HAP-1 (cell line): Measurements from ENCODE around the gene CHCHD6.

Source experiments
- DNase-seq, 2 experiments: peaks; one replicate each; pipeline ENCODE4 v3.0.0-alpha.2; 2016 to 2020; ENCODE audit warnings: low spot score in 2 of 2
- H3K27me3 ChIP-seq: fragments of 250-450 bp; sonication (Bioruptor Pico); 2 replicates; pipeline ENCODE4 v1.5.1; 2020; ENCODE audit warnings: low read depth, mild to moderate bottlenecking, moderate library complexity
- H3K36me3 ChIP-seq: fragments of 250-450 bp; sonication (Bioruptor Pico); replicated peaks from 2 replicates; pipeline ENCODE4 v1.5.1; 2020; ENCODE audit warnings: mild to moderate bottlenecking
- H3K4me1 ChIP-seq: fragments of 250-450 bp; sonication (Bioruptor Pico); 2 replicates; pipeline ENCODE4 v1.5.1; 2020; ENCODE audit warnings: mild to moderate bottlenecking
- H3K4me3 ChIP-seq: fragments of 250-450 bp; sonication (Bioruptor Pico); 2 replicates; pipeline ENCODE4 v1.5.1; 2020; ENCODE audit warnings: mild to moderate bottlenecking, moderate library complexity
- H3K9me3 ChIP-seq: fragments of 250-450 bp; sonication (Bioruptor Pico); 2 replicates; pipeline ENCODE4 v1.5.1; 2020; ENCODE audit warnings: mild to moderate bottlenecking, moderate library complexity
- in situ Hi-C: fragments of 300-500 bp; cut with MboI; formaldehyde crosslinking; loops from 3 replicates; pipeline ENCODE4 v1.14.3; 2020; ENCODE audit warnings: low sequenced_read_pairs, inconsistent platforms, mixed read lengths

The CHCHD6 gene

DNA sequence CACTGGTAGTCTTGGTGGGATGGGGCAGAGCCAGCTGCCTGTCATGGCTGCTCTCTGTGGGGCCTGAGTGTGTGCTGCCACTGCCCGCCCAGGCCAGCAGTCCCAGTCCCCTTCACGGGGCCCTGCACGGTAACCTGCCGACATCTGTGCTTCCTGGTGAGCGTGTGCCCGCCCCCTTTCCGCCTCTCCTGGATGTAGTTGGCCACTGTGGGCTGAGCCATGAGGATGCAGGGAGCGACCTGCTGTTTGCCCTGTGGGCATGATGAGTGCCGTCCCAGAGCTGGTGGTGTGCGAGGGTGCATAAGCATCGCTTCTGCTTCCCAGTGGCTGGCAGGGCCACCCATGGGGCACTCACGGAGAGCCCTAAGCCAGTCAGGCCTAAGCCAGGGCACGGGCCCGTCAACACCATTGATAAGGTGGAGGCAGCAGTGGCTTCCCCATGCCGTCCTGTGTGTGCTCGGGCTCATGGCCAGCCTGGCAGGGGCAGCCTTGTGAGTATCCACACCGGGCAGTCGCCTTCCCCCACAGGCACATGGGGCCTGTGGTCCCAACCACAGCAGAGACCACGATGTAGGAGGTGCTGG, 293.5 kb downstream of the CHCHD6 start:
- in situ Hi-C loops = no loop called here
- no peak for DNase-seq
- H3K4me3 ChIP-seq = no peak overlapping the region
- H3K27me3 ChIP-seq = no peaks in the 10 kb centered on the region
- H3K9me3 ChIP-seq = no peaks in the 10 kb centered on the region
- H3K36me3 ChIP-seq = no peaks in the 10 kb centered on the region
- H3K4me1 ChIP-seq = no peaks in the 10 kb centered on the region

DNA sequence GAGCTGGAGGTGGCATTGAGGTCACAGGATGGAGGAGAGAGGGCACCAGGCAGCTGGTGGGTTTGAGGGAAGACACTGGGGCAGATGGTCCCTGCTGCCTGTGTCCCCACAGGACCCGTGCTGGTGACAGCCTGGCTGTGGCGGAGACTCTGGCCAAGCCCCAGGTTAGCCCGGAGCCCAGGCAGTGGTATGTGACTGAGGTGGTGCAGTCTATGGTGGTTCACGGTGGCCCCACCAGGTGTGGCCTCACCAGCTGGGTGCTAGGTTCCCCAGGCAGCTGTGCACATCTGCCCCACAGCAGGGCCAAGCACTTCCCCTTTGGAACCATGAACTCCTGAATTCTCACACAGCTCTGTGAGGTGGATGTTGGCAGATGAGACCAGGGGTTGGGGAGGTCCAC, 294.3 kb downstream of the CHCHD6 start:
- DNase-seq = no peak
- Histone ChIP-seq H3K27me3 (no peaks in the 10 kb centered on the region), H3K4me1 (no peaks in the 10 kb centered on the region), H3K36me3 (0 out of 2 replicates have a peak, but pooled peaks cover under 1% of the 10 kb centered on the region), H3K4me3 (no peak overlapping the region), H3K9me3 (no peaks in the 10 kb centered on the region)
- in situ Hi-C loops = no loop called here

DNA sequence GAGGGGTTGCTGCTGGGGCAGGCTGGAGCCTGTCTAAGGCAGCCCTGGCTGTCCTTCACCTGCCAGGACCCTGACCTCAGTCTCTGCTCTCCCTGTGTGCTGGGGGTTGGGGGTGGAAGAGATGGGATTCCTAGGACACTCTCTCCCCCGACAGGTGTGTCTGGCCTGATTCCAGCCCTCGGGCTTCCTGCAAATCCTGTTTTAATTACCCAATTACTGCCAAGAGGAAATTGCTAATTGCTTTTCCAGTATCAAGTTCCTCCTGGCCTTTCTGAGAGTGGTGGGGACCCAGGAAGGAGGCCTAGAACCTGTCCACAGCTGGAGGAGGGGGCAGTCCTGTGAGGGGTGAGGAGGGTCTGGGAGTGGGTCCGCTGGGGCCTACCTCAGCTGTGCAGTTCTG, 294.7 kb downstream of the CHCHD6 start:
- Histone ChIP-seq H3K4me3 (no peak overlapping the region), H3K27me3 (no peaks in the 10 kb centered on the region), H3K9me3 (no peaks in the 10 kb centered on the region), H3K36me3 (0 out of 2 replicates have a peak, but pooled peaks cover 2% of the 10 kb centered on the region), H3K4me1 (no peaks in the 10 kb centered on the region)
- DNase-seq = no peak
- in situ Hi-C loops = no loop called here

DNA sequence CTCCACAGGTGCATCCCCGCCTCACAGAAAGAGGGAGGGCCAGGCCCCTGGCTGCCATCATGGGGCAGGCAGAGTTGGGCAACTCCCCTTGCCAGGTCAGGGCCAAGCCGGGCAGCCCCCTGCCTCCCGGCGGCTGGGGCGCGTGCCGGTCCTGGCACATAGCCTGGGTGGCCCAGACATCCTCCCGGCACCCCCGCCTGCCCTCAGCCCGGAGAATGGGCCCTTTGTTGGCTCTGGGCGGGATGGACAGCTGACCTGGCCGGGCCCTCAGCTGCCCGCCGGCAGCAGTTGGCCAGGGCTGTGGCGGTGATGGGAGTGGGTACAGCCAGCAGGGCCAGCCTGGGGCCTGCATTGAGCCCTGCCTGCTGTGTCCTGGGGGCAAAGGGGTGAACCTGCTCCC, 295.3 kb downstream of the CHCHD6 start:
- Histone ChIP-seq H3K36me3 (0 out of 2 replicates have a peak, but pooled peaks cover 2% of the 10 kb centered on the region), H3K4me3 (no peak overlapping the region), H3K4me1 (no peaks in the 10 kb centered on the region), H3K9me3 (no peaks in the 10 kb centered on the region), H3K27me3 (no peaks in the 10 kb centered on the region)
- no peak for DNase-seq
- in situ Hi-C loops = no loop called here

DNA sequence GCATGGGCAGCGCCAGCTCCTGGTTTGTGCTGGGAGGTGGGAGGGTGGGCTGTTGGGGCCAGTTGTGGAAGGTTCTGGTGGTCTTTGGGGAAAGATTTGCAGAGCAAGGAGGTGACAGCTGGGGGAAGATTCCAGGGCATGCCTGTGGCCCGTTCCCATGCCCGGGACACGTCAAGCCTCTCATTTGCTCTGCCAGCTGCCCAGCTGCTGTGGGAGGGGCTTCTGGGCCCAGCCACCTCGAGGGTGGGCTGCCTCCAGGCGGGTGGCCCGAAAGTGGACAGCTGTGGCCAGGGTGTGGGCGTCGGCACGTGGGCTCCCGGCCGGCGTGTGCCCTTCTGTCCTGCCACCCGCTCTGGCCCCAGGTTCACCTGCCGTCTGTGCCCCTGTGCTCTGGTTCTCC, 296.1 kb downstream of the CHCHD6 start:
- no peak for DNase-seq
- in situ Hi-C loops = no loop called here
- Histone ChIP-seq H3K9me3 (no peaks in the 10 kb centered on the region), H3K27me3 (no peaks in the 10 kb centered on the region), H3K4me1 (no peaks in the 10 kb centered on the region), H3K4me3 (no peak overlapping the region), H3K36me3 (0 out of 2 replicates have a peak, but pooled peaks cover 2% of the 10 kb centered on the region)

DNA sequence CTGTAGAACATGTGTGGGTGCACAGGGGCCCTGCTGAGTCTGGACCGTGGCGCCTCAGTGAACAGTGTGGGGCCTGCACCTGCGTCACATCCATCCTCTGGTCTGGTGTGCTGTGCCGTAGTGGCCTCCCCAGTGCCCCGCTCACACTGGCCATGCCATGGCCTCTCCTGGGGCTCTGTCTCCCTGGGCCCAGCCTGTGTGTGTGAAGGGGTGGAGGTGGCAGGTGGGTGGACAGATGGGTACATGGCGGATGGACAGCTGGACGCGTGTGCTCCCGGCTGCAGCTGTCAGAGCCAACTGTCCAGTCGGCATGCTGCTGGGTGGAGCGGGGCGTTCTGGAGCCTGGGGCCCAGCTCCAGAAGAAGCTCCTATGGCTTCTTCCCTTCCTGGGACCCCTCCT, 296.7 kb downstream of the CHCHD6 start:
- H3K27me3 ChIP-seq = no peaks in the 10 kb centered on the region
- no peaks in the 10 kb centered on the region for H3K9me3 ChIP-seq
- DNase-seq = no peak
- in situ Hi-C loops = no loop called here
- no peak overlapping the region for H3K4me3 ChIP-seq
- H3K36me3 ChIP-seq = 0 out of 2 replicates have a peak, but pooled peaks cover 2% of the 10 kb centered on the region
- no peaks in the 10 kb centered on the region for H3K4me1 ChIP-seq

DNA sequence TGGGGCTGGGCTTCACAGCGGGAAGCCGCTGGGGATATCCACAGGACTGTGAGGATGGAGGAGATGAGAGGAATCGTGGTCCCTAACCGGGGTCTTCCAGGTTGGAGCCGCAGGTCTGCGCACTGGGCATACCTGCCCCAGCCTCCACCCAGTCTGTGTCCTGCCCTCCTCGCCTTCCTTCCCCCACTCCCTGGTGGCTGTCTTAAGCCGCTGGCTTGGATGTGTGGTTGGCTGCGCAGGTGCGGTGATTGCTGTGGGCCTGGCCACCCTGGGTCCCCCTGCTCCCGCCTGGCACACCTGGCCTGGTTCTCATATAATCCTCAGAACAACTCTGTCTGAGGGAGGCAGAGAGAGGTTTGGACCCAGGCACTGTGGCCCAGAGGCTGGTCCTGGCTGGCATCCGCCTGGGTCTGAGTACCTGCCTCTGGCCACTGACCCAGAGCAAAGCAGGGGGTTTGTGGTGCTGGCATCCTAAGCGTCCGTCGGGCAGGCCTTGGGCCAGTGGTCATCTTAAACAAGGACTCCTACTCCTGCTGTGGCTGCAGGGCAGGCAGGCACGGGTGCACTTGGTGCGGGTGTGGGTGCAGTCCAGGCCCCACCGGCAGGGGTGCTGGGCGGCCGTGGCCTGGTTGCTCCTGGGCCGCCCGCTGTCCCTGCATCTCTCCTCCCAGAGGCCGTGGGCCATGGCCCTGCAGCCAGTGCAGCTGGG, 297.6 kb downstream of the CHCHD6 start:
- no peak overlapping the region for H3K4me3 ChIP-seq
- no peak for DNase-seq
- no peaks in the 10 kb centered on the region for H3K27me3 ChIP-seq
- H3K4me1 ChIP-seq = no peaks in the 10 kb centered on the region
- H3K36me3 ChIP-seq = peaks cover 2% of the 10 kb centered on the region; the same call in 1 of the 2 replicates
- H3K9me3 ChIP-seq = no peaks in the 10 kb centered on the region
- in situ Hi-C loops = no loop called here

DNA sequence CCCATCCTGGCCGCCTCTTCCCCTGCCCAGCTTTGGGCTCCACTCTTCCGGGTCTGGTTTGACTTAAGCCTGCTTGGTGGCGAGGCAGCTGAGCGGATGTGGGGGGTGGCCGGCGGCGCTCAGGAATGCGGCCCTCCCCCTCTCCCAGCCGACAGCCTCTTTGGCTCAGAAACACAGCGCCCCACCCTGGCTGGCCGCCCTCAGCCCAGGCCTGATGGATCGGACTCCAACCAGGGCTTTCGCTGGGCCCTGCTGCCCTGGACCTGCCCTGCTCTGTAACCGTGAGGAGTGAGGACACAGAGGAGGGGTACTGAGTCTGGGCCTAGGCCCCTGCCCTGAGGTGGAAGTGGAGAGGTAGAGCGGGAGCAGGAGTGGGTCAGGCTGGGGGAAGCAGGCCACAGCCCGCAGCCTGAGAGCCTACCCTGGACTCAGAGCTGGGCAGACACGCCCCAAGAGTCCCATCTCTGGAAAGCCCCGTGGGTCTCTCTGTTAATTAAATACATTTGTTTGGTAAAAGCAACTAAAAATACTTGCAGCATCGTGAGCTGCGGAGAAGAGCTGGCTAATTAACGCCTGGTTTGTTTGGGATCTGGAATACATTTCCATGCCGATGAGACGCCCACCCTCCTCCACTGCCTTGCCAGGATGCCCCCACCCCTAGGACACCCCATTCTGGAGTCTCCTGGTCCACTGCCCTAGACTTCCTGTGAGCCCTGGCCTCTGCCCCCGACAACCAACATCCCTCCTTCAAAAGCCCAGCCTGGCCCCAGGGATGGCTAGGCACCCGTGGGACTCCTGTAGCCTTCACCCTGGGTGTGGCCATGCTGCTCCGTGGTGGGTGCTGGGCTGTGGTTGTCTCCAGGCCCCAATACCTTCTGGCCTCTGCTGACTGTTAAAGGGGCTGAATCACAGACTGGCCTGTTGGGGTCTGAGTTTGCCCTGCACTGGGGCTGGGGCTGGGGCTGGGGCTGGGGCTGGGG, 298.4 kb downstream of the CHCHD6 start:
- DNase-seq = peak in 1 of 2 experiments; percentile 58
- Histone ChIP-seq H3K27me3 (no peaks in the 10 kb centered on the region), H3K4me1 (no peaks in the 10 kb centered on the region), H3K36me3 (peaks cover 3% of the 10 kb centered on the region), H3K9me3 (no peaks in the 10 kb centered on the region), H3K4me3 (no peak overlapping the region)
- in situ Hi-C loops = no loop called here

DNA sequence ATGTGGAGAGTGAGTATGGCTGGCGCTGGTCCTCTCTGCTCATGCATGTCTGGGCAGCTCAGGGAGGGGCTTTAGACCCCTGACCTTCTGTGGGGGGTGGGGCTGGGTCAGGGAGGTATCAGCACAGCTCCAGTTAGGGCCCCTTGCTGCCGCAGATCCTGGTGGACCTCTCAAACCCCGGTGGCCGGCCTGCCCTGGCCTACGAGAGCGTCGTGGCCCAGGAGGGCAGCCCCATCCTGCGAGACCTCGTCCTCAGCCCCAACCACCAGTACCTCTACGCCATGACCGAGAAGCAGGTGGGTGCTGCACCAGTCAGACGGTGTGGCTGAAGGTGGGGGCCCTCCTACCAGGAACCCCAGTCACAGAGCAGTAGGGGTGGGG, 299.1 kb downstream of the CHCHD6 start:
- no peaks in the 10 kb centered on the region for H3K9me3 ChIP-seq
- DNase-seq = no peak
- H3K4me1 ChIP-seq = no peaks in the 10 kb centered on the region
- no peaks in the 10 kb centered on the region for H3K27me3 ChIP-seq
- in situ Hi-C loops = no loop called here
- H3K4me3 ChIP-seq = no peak overlapping the region
- H3K36me3 ChIP-seq = peaks cover 5% of the 10 kb centered on the region

DNA sequence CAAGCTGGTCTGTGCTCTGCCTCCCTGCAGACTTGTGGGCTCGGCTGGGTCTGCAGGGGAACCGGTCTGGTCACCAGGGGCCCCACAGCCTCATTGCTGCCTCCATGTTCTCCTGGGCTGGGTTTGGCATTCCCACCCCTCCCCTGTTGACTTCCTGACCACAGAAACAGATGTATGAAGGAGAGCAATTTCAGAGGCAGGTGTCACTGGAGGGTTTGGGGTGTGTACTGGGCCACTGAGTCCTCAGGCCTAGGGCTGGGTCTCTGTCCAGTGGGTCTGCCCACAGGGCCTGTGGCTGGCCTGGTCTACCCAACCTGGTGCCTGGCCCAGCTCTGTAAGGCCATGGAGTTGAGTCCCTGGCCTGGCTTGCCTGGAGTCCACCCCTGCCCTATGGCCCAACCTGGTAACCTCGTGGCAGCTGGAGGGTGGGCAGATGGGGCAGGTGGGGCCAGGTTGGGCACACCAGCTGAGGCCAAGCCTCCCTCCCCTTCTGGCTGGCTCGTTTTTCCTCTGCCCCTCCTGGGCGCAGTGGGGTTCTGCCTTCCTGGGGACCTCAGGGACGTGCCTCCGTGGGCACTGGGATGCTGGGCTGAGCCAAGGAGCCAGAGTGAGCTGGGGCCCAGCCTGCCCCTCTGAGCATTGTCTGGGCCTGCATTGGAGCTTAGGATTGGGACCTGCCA, 299.7 kb downstream of the CHCHD6 start:
- Histone ChIP-seq H3K9me3 (no peaks in the 10 kb centered on the region), H3K27me3 (no peaks in the 10 kb centered on the region), H3K4me3 (no peak overlapping the region), H3K4me1 (no peaks in the 10 kb centered on the region), H3K36me3 (peaks cover 5% of the 10 kb centered on the region)
- in situ Hi-C loops = no loop called here
- DNase-seq = no peak

DNA sequence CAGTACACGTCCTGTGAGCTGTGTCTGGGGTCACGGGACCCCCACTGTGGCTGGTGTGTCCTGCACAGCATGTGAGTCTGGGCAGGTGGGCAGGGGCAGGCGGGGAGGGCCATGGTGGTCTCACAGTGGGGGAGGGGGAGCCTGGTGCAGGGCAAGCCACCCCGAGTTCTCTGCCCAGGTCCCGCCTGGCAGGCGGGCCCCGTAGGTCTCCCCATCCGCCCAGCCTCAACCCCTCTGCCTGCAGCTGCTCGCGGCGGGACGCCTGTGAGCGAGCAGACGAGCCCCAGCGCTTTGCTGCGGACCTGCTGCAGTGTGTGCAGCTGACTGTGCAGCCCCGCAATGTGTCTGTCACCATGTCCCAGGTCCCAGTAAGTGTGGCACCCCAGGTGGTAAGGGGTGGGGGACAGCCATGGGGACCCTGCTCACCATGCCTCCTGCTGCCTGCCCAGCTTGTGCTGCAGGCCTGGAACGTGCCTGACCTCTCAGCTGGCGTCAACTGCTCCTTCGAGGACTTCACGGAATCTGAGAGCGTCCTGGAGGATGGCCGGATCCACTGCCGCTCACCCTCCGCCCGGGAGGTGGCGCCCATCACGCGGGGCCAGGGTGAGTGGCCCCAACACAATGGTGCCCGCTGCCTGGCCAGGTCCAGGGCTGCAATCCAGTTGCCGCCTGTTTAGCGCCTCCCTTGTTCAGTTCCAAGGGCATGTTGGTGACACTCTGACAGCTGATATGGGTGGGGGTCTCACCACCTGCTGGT, 300.8 kb downstream of the CHCHD6 start:
- Histone ChIP-seq H3K4me1 (no peaks in the 10 kb centered on the region), H3K36me3 (peaks cover 5% of the 10 kb centered on the region), H3K4me3 (no peak overlapping the region), H3K9me3 (no peaks in the 10 kb centered on the region), H3K27me3 (no peaks in the 10 kb centered on the region)
- in situ Hi-C loops = no loop called here
- DNase-seq = no peak

DNA sequence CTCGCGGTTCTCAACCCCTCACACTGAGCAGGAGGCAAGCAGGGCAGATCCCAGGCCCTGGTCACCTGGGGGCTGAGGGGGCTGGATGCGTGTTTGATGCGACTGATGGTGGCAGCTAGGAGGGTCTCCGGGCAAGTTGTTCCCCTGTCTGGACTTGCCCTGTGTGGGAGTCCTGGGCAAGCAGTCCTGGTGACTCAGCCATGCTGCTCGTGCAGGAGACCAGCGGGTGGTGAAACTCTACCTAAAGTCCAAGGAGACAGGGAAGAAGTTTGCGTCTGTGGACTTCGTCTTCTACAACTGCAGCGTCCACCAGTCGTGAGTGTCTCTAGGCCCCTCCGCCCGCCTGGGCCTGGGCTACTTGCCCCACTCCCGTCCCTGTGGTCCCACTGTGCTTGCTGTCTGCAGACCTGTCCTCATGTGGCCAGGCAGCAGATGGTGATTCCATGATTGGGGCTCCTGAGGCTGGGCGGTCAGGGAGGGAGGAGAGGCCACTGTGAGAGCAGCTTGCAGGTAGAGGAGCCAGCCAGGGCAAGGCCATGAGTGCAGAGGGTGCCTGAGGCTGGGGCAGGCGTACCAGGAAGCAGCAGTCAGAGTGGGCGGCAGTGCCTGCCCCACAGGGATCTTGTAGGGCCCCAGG, 301.9 kb downstream of the CHCHD6 start:
- Histone ChIP-seq H3K27me3 (no peaks in the 10 kb centered on the region), H3K36me3 (peaks cover 5% of the 10 kb centered on the region), H3K4me3 (no peak overlapping the region), H3K9me3 (no peaks in the 10 kb centered on the region), H3K4me1 (no peaks in the 10 kb centered on the region)
- in situ Hi-C loops = no loop called here
- no peak for DNase-seq
